Keratinocyte (primary cell): Measurements from ENCODE around the gene PWWP2A. TPM values are rescaled to one million over a fixed set of nuclear protein-coding genes. Genes with fewer than 3 reads are reported as not detected.

ENCODE experiments used
- DNase-seq: peaks from one replicate; pipeline ENCODE4 v3.0.0-alpha.2; 2011; ENCODE audit warnings: low read depth, missing footprints, low spot score
- FAIRE-seq: peaks from 2 replicates; lab custom pipeline; 2011; peaks lifted over from hg19 to GRCh38; lab: Jason Lieb, UNC
- H2AFZ ChIP-seq: 2 replicates; pipeline ENCODE4 v1.6.0; 2012; ENCODE audit warnings: low read length, control low read depth, inconsistent platforms; ENCODE audit not compliant: control insufficient read depth
- H3K27ac ChIP-seq: 2 replicates; pipeline ENCODE4 v1.5.1; 2011; ENCODE audit warnings: low read length; ENCODE audit not compliant: control insufficient read depth, insufficient read depth
- H3K27me3 ChIP-seq: 3 replicates; pipeline ENCODE4 v1.6.0; 2011; ENCODE audit warnings: low read length; ENCODE audit not compliant: control insufficient read depth, insufficient read depth; ENCODE audit errors: extremely low read depth
- H3K36me3 ChIP-seq, 2 experiments: 2 replicates in 1 of 2; 3 replicates in 1 of 2; pipeline ENCODE4 v1.5.1; 2011; ENCODE audit warnings: low read length in 2 of 2, mild to moderate bottlenecking in 1 of 2; ENCODE audit not compliant: control insufficient read depth in 2 of 2, insufficient read depth in 2 of 2; ENCODE audit errors: extremely low read depth in 1 of 2
- H3K4me1 ChIP-seq: 3 replicates; pipeline ENCODE4 v1.5.1; 2011; ENCODE audit warnings: low read length; ENCODE audit not compliant: control insufficient read depth, insufficient read depth; ENCODE audit errors: extremely low read depth
- H3K4me2 ChIP-seq: 3 replicates; pipeline ENCODE4 v1.6.0; 2011; ENCODE audit warnings: low read depth, low read length; ENCODE audit not compliant: control insufficient read depth, insufficient read depth; ENCODE audit errors: extremely low read depth
- H3K4me3 ChIP-seq, 3 experiments: fragments of 200-600 bp in 1 of 3; sonication (generic) in 1 of 3; 2 replicates in 2 of 3; 3 replicates in 1 of 3; pipeline ENCODE4 v1.5.1; 2011 to 2016; ENCODE audit warnings: low read length in 3 of 3, mild to moderate bottlenecking in 3 of 3, control low read depth in 2 of 3, inconsistent platforms in 1 of 3, low read depth in 1 of 3, mixed read lengths in 1 of 3, mixed run types in 1 of 3, moderate library complexity in 1 of 3; ENCODE audit not compliant: control insufficient read depth in 2 of 3, insufficient read depth in 2 of 3; ENCODE audit errors: extremely low read depth in 1 of 3
- H3K79me2 ChIP-seq: 2 replicates; pipeline ENCODE4 v1.6.0; 2012; ENCODE audit warnings: low read length; ENCODE audit not compliant: control insufficient read depth, insufficient read depth
- H3K9ac ChIP-seq: 3 replicates; pipeline ENCODE4 v1.6.0; 2011; ENCODE audit warnings: low read length; ENCODE audit not compliant: control insufficient read depth, insufficient read depth; ENCODE audit errors: extremely low read depth
- H3K9me1 ChIP-seq: 3 replicates; pipeline ENCODE4 v1.6.0; 2011; ENCODE audit warnings: low read length; ENCODE audit not compliant: control insufficient read depth, insufficient read depth; ENCODE audit errors: extremely low read depth
- H3K9me3 ChIP-seq: 2 replicates; pipeline ENCODE4 v1.5.1; 2012; ENCODE audit warnings: low read depth, low read length; ENCODE audit not compliant: control insufficient read depth
- H4K20me1 ChIP-seq: 3 replicates; pipeline ENCODE4 v1.6.0; 2011; ENCODE audit warnings: low read length; ENCODE audit not compliant: control insufficient read depth, insufficient read depth; ENCODE audit errors: extremely low read depth
- CTCF ChIP-seq, 3 experiments: IDR thresholded peaks in 1 of 3; conservative IDR thresholded peaks in 1 of 3; optimal IDR thresholded peaks in 1 of 3; 2 replicates in 2 of 3; 3 replicates in 1 of 3; pipeline versions ENCODE3 to v1.5.1; 2011; ENCODE audit warnings: low read length in 3 of 3, mild to moderate bottlenecking in 3 of 3, moderate library complexity in 2 of 3, control low read depth in 1 of 3, inconsistent platforms in 1 of 3; ENCODE audit not compliant: insufficient read depth in 2 of 3; ENCODE audit errors: extremely low read depth in 1 of 3
- EZH2 ChIP-seq: IDR thresholded peaks from one replicate; pipeline ENCODE4 v1.6.1; 2012; ENCODE audit warnings: inconsistent platforms, mild to moderate bottlenecking, low read length, moderate library complexity
- dilution Hi-C: fragments of 300-500 bp; cut with MboI; formaldehyde crosslinking; loops from one replicate; pipeline ENCODE4 v1.7.0; 2020; ENCODE audit warnings: low sequenced_read_pairs; ENCODE audit not compliant: extremely low pct_ligation_motif_present
- polyA plus RNA-seq, 5 experiments: library from polyadenylated mRNA; depleted of rRNA in 3 of 5; stranded (reverse) in 3 of 5; stranded (forward) in 1 of 5; unstranded in 1 of 5; fragments of >200 nt; gene quantifications; 1 replicate in 1 of 5; 2 replicates in 3 of 5; 3 replicates in 1 of 5; pipeline versions ENCODE4 v1.2.1 to v1.2.3, GENCODE V29; 2011 to 2012; ENCODE audit warnings: missing spikeins in 2 of 5, low read depth in 1 of 5, low replicate concordance in 1 of 5

Gene PWWP2A
- polyA plus RNA-seq, 1 donor (not counting 4 experiments of a cell fraction or from before 2014, with no cell fraction given): 13.1 TPM

- Histone ChIP-seq H2AFZ (no peak overlapping the region), H3K27me3 (no peaks in the 10 kb centered on the region), H3K36me3 (peaks cover 7 to 8% of the 10 kb centered on the region in 2 experiments), H3K4me1 (no peaks in the 10 kb centered on the region), H3K4me3 (no peak overlapping the region), H3K79me2 (no peaks in the 10 kb centered on the region), H3K4me2 (no peak overlapping the region), H3K27ac (no peak overlapping the region), H3K9me3 (no peaks in the 10 kb centered on the region), H3K9me1 (no peaks in the 10 kb centered on the region), H3K9ac (no peak overlapping the region), H4K20me1 (no peaks in the 10 kb centered on the region)
- dilution Hi-C loops: no loop called here
- TF ChIP-seq EZH2 (no peak), CTCF (optimal IDR thresholded peaks at IDR 0.05 in 1 of 3, IDR thresholded peaks at IDR 0.05 in 1 of 3, conservative IDR thresholded peaks at IDR 0.05 in 1 of 3; ENCODE audit: extremely low read depth in 1 of 3, insufficient read depth in 2 of 3, low read length in 3 of 3) (no peak)
- no peak for DNase-seq
- no peak for FAIRE-seq
Observed at GRCh38 chr5:160048131-160048530, 71.1 kb downstream of the PWWP2A start.

- no peaks in the 10 kb centered on the region for H4K20me1 ChIP-seq
- no peaks in the 10 kb centered on the region for H3K27me3 ChIP-seq
- no peak overlapping the region for H3K4me3 ChIP-seq
- H2AFZ ChIP-seq: no peak overlapping the region
- dilution Hi-C loops: no loop called here
- FAIRE-seq: no peak
- no peaks in the 10 kb centered on the region for H3K79me2 ChIP-seq
- no peak for DNase-seq
- no peaks in the 10 kb centered on the region for H3K4me1 ChIP-seq
- no peaks in the 10 kb centered on the region for H3K9me1 ChIP-seq
- TF ChIP-seq CTCF (optimal IDR thresholded peaks at IDR 0.05 in 1 of 3, IDR thresholded peaks at IDR 0.05 in 1 of 3, conservative IDR thresholded peaks at IDR 0.05 in 1 of 3; ENCODE audit: extremely low read depth in 1 of 3, insufficient read depth in 2 of 3, low read length in 3 of 3) (no peak), EZH2 (no peak)
- H3K9me3 ChIP-seq: no peaks in the 10 kb centered on the region
- H3K27ac ChIP-seq: no peak overlapping the region
- peaks cover 8 to 9% of the 10 kb centered on the region in 2 experiments for H3K36me3 ChIP-seq
- H3K4me2 ChIP-seq: no peak overlapping the region
- H3K9ac ChIP-seq: no peak overlapping the region
Observed at GRCh38 chr5:160047423-160047822, 71.8 kb downstream of the PWWP2A start.
